DMS53 treated with DMSO at 0.1 percent for 48 hours (cell line): ENCODE results near the gene AFG1L.
"Not testable (repeated sequence)": the region's sequence is repeated elsewhere in the genome, so short reads cannot be mapped to it uniquely, and the experiment has no call there.

Source experiments
- DNase-seq: peaks from one replicate; lab custom pipeline; 2025; ENCODE audit not compliant: unreplicated experiment; lab: John Stamatoyannopoulos, UW

AFG1L gene

GRCh38 chr6:108550256-108550655 is 255.4 kb downstream of the AFG1L start:
- no peak for DNase-seq

GRCh38 chr6:108555399-108556052 is 260.7 kb downstream of the AFG1L start:
- no peak for DNase-seq

- DNase-seq = no peak
Observed at GRCh38 chr6:108556250-108556649, 261.4 kb downstream of the AFG1L start.

GRCh38 chr6:108556866-108557493 is 262.1 kb downstream of the AFG1L start:
- no peak for DNase-seq

- DNase-seq = peak; percentile 19
Observed at GRCh38 chr6:108557494-108558371, 262.9 kb downstream of the AFG1L start.

GRCh38 chr6:108558372-108559096 is 263.7 kb downstream of the AFG1L start:
- peak; percentile 88 for DNase-seq

- peak; percentile 68 for DNase-seq
Observed at GRCh38 chr6:108559097-108559883, 264.4 kb downstream of the AFG1L start.

GRCh38 chr6:108559884-108560462 is 265.1 kb downstream of the AFG1L start:
- peak; percentile 24 for DNase-seq

- DNase-seq = peak; percentile 59
Observed at GRCh38 chr6:108560463-108561308, 265.8 kb downstream of the AFG1L start, which contains the start of gene FOXO3. FOXO3 (plus strand) TSS chr6:108560917; CDS start chr6:108561209, 292 bp downstream.

- not testable (repeated sequence) for DNase-seq
Observed at GRCh38 chr6:108561309-108561647, 266.4 kb downstream of the AFG1L start.

- peak; percentile 33 for DNase-seq
Observed at GRCh38 chr6:108561742-108562502, 267.1 kb downstream of the AFG1L start.

- DNase-seq = peak; percentile 42
Observed at GRCh38 chr6:108562503-108562993, 267.7 kb downstream of the AFG1L start.

GRCh38 chr6:108563292-108563691 is 268.4 kb downstream of the AFG1L start:
- no peak for DNase-seq

- no peak for DNase-seq
Observed at GRCh38 chr6:108564178-108564577, 269.3 kb downstream of the AFG1L start.

GRCh38 chr6:108565091-108565766 is 270.4 kb downstream of the AFG1L start:
- DNase-seq = no peak

- DNase-seq = no peak
Observed at GRCh38 chr6:108565893-108566292, 271.0 kb downstream of the AFG1L start.

GRCh38 chr6:108566406-108566805 is 271.6 kb downstream of the AFG1L start:
- DNase-seq = no peak

- no peak for DNase-seq
Observed at GRCh38 chr6:108568101-108568500, 273.2 kb downstream of the AFG1L start.
